K562 (cell line): Measurements from ENCODE around the gene RSRC1. TPM values are rescaled to one million over a fixed set of nuclear protein-coding genes. Genes with fewer than 3 reads are reported as not detected.

ENCODE experiments used
- ATF7 ChIP-seq: fragments of 450-650 bp; IDR thresholded peaks from 2 replicates; pipeline ENCODE4 v1.7.1; 2014; ENCODE audit warnings: mild to moderate bottlenecking, moderate library complexity
- CCNT2 ChIP-seq: IDR thresholded peaks from 2 replicates; pipeline ENCODE4 v1.6.1; 2011; ENCODE audit warnings: borderline replicate concordance, low read depth, mild to moderate bottlenecking, moderate library complexity, mixed read lengths, low read length; ENCODE audit not compliant: insufficient read length; ENCODE audit errors: extremely low read depth
- CEBPG ChIP-seq, 3 experiments: fragments of 200-800 bp in 1 of 3; sonication (Bioruptor generic) in 1 of 3; sonication (generic) in 1 of 3; formaldehyde crosslinking in 1 of 3; IDR thresholded peaks in 2 of 3; conservative IDR thresholded peaks in 1 of 3; 2 replicates each; pipeline versions ENCODE4 v1.6.1 to v1.8.0; 2016 to 2022; ENCODE audit warnings: missing compliant biosample characterization in 2 of 3, missing genetic modification characterization in 2 of 3, mild to moderate bottlenecking in 1 of 3, missing genetic modification reagents in 1 of 3
- GABPB1 ChIP-seq: sonication (generic); formaldehyde crosslinking; IDR thresholded peaks from 2 replicates; pipeline ENCODE4 v1.8.0; 2022; ENCODE audit warnings: mild to moderate bottlenecking, missing genetic modification reagents
- NFATC3 ChIP-seq: fragments of 450-650 bp; IDR thresholded peaks from 2 replicates; pipeline ENCODE4 v1.6.1; 2017; ENCODE audit warnings: mild to moderate bottlenecking
- NFYB ChIP-seq: IDR thresholded peaks from 2 replicates; pipeline ENCODE4 v1.6.1; 2011; ENCODE audit warnings: mild to moderate bottlenecking, moderate library complexity; ENCODE audit not compliant: insufficient read length; ENCODE audit errors: extremely low read depth
- RBFOX2 ChIP-seq: fragments of 200-400 bp; formaldehyde crosslinking; IDR thresholded peaks from 2 replicates; pipeline ENCODE4 v1.6.1; 2017; ENCODE audit warnings: low read depth, mild to moderate bottlenecking, low read length, moderate library complexity
- SMARCB1 ChIP-seq: IDR thresholded peaks from 2 replicates; pipeline ENCODE4 v1.6.1; 2011; ENCODE audit warnings: improper control_type of control experiment, low read depth; ENCODE audit not compliant: insufficient read length
- SOX6 ChIP-seq: fragments of 450-650 bp; IDR thresholded peaks from 2 replicates; pipeline ENCODE4 v1.6.1; 2014; ENCODE audit warnings: mild to moderate bottlenecking
- TAF1 ChIP-seq: IDR thresholded peaks from 2 replicates; pipeline ENCODE4 v1.6.1; 2011; ENCODE audit warnings: mild to moderate bottlenecking, low read length, moderate library complexity; ENCODE audit not compliant: insufficient read depth, control insufficient read depth, severe bottlenecking; ENCODE audit errors: extremely low read depth
- TCFL5 ChIP-seq: fragments of 250-450 bp; sonication (Bioruptor Pico); conservative IDR thresholded peaks from 2 replicates; pipeline ENCODE4 v1.6.1; 2021; ENCODE audit warnings: mild to moderate bottlenecking, moderate library complexity, matching md5 sums
- ZNF12 ChIP-seq: sonication (generic); formaldehyde crosslinking; IDR thresholded peaks from 2 replicates; pipeline ENCODE4 v1.4.0; 2020; ENCODE audit warnings: mild to moderate bottlenecking, missing genetic modification reagents
- polyA plus RNA-seq, 8 experiments: library from polyadenylated mRNA; depleted of rRNA in 4 of 8; stranded (reverse) in 5 of 8; unstranded in 3 of 8; fragments of >200 nt; fragmentation: Nextera tagmentation in 2 of 8; fragmentation: Illumina TruSeq in 1 of 8; extraction: Ambion mirVana in 2 of 8; extraction: Trizol in 1 of 8; gene quantifications; 2 replicates each; pipeline versions ENCODE4 v1.2.1 to v1.2.3, GENCODE V29; 2011 to 2014; ENCODE audit warnings: inconsistent platforms in 1 of 8, missing spikeins in 1 of 8
- total RNA-seq, 7 experiments: library from RNA; depleted of rRNA in 6 of 7; stranded (reverse); fragments of >200 nt in 6 of 7; fragmentation: Illumina TruSeq in 2 of 7; extraction: Trizol in 2 of 7; gene quantifications; 2 replicates each; pipeline versions ENCODE4 v1.2.1 to v1.2.3, GENCODE V29; 2011 to 2021; ENCODE audit warnings: low replicate concordance in 1 of 7
- TF ChIP-seq, protein P1 (sequence below): fragments of 450-650 bp; IDR thresholded peaks from 2 replicates; pipeline ENCODE4 v1.6.1; 2016; ENCODE audit warnings: low read depth
- TF ChIP-seq, protein P2 (sequence below): fragments of 450-650 bp; IDR thresholded peaks from 2 replicates; pipeline ENCODE4 v1.7.0; 2016; ENCODE audit warnings: borderline replicate concordance
- TF ChIP-seq, protein P3 (sequence below): fragments of 200-800 bp; sonication (Bioruptor generic); IDR thresholded peaks from 2 replicates; pipeline ENCODE4 v1.6.1; 2017; ENCODE audit warnings: missing genetic modification characterization, missing compliant biosample characterization

Gene RSRC1
- total and polyA plus RNA-seq, 9 of the 15 experiments (the other 6 are each of a cell fraction or from before 2014, with no cell fraction given): 19.3 to 128 (median 75.5) TPM

DNA sequence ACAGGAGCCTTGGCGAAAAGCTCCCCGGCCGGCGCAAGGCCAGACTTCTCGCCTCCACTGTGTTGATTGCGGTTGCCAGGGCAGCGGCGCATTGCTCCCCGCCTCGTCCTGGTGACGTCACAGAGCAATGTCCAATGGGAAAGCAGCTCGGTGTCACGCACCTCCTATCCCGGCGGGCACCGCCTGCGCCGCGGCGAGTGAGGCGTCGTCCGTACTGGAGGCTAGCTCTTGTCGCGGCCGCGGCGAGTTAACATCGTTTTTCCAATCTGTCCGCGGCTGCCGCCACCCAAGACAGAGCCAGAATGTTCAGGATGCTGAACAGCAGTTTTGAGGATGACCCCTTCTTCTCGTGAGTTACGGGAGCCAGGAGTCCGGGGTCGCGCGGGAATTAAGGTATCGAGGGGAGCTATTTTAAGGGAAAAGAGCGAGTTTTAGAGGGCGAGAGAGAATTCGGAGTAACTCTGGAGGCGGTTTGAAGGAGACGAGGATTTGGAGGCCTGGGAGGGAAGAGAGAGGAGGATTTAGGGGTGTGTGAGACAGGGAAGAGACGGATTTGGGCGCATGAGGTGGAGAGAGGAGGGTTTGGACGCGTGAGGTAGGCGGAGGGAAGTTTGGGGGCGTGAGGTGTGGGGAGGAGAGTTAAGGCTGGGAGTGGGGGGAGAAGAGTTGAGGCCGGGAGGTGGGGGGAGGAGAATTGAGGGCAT lies 461.3 kb downstream of the RSRC1 start, which contains the start of gene MLF1 (continued):
- TF ChIP-seq, protein P1, sequence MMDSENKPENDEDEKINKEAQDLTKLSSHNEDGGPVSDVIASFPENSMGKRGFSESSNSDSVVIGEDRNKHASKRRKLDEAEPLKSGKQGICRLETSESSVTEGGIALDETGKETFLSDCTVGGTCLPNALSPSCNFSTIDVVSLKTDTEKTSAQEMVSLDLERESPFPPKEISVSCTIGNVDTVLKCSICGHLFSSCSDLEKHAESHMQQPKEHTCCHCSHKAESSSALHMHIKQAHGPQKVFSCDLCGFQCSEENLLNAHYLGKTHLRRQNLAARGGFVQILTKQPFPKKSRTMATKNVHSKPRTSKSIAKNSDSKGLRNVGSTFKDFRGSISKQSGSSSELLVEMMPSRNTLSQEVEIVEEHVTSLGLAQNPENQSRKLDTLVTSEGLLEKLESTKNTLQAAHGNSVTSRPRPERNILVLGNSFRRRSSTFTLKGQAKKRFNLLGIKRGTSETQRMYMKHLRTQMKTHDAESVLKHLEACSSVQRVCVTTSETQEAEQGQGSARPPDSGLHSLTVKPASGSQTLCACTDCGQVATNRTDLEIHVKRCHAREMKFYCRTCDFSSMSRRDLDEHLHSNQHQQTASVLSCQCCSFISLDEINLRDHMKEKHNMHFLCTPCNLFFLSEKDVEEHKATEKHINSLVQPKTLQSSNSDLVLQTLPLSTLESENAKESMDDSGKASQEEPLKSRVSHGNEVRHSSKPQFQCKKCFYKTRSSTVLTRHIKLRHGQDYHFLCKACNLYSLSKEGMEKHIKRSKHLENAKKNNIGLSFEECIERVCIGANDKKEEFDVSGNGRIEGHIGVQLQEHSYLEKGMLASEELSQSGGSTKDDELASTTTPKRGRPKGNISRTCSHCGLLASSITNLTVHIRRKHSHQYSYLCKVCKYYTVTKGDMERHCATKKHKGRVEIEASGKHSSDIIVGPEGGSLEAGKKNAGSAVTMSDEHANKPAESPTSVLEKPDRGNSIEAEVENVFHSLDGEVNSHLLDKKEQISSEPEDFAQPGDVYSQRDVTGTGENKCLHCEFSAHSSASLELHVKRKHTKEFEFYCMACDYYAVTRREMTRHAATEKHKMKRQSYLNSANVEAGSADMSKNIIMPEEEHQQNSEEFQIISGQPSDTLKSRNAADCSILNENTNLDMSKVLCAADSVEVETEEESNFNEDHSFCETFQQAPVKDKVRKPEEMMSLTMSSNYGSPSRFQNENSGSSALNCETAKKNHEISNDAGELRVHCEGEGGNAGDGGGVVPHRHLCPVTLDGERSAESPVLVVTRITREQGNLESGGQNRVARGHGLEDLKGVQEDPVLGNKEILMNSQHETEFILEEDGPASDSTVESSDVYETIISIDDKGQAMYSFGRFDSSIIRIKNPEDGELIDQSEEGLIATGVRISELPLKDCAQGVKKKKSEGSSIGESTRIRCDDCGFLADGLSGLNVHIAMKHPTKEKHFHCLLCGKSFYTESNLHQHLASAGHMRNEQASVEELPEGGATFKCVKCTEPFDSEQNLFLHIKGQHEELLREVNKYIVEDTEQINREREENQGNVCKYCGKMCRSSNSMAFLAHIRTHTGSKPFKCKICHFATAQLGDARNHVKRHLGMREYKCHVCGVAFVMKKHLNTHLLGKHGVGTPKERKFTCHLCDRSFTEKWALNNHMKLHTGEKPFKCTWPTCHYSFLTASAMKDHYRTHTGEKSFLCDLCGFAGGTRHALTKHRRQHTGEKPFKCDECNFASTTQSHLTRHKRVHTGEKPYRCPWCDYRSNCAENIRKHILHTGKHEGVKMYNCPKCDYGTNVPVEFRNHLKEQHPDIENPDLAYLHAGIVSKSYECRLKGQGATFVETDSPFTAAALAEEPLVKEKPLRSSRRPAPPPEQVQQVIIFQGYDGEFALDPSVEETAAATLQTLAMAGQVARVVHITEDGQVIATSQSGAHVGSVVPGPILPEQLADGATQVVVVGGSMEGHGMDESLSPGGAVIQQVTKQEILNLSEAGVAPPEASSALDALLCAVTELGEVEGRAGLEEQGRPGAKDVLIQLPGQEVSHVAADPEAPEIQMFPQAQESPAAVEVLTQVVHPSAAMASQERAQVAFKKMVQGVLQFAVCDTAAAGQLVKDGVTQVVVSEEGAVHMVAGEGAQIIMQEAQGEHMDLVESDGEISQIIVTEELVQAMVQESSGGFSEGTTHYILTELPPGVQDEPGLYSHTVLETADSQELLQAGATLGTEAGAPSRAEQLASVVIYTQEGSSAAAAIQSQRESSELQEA: no peak
- TF ChIP-seq GABPB1 (CRISPR knock-in tag) (peak; percentile 53; the same call in 1 of the 2 replicates), NFATC3 (no peak), NFYB (peak; percentile 28), TAF1 (peak; percentile 25), SOX6 (peak; percentile 35; the same call in 1 of the 2 replicates), SMARCB1 (no peak), TCFL5 (CRISPR knock-in tag) (no peak), ZNF12 (CRISPR knock-in tag) (peak; percentile 92), CCNT2 (peak; percentile 49), CEBPG (CRISPR knock-in tag; IDR thresholded peaks at IDR 0.05) (no peak), CEBPG (tag; conservative IDR thresholded peaks at IDR 0.05 in 1 of 2, IDR thresholded peaks at IDR 0.05 in 1 of 2) (no peak), RBFOX2 (peak; percentile 86), ATF7 (peak; percentile 98)
- TF ChIP-seq, protein P2, sequence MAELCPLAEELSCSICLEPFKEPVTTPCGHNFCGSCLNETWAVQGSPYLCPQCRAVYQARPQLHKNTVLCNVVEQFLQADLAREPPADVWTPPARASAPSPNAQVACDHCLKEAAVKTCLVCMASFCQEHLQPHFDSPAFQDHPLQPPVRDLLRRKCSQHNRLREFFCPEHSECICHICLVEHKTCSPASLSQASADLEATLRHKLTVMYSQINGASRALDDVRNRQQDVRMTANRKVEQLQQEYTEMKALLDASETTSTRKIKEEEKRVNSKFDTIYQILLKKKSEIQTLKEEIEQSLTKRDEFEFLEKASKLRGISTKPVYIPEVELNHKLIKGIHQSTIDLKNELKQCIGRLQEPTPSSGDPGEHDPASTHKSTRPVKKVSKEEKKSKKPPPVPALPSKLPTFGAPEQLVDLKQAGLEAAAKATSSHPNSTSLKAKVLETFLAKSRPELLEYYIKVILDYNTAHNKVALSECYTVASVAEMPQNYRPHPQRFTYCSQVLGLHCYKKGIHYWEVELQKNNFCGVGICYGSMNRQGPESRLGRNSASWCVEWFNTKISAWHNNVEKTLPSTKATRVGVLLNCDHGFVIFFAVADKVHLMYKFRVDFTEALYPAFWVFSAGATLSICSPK: peak; percentile 90; the same call in 1 of the 2 replicates
- TF ChIP-seq, protein P3, sequence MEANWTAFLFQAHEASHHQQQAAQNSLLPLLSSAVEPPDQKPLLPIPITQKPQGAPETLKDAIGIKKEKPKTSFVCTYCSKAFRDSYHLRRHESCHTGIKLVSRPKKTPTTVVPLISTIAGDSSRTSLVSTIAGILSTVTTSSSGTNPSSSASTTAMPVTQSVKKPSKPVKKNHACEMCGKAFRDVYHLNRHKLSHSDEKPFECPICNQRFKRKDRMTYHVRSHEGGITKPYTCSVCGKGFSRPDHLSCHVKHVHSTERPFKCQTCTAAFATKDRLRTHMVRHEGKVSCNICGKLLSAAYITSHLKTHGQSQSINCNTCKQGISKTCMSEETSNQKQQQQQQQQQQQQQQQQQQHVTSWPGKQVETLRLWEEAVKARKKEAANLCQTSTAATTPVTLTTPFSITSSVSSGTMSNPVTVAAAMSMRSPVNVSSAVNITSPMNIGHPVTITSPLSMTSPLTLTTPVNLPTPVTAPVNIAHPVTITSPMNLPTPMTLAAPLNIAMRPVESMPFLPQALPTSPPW (CRISPR knock-in tag): no peak
